Hepatic stellate cell (primary cell): ENCODE data around the gene CAAP1.
"Not testable (repeated sequence)": the region's sequence is repeated elsewhere in the genome, so short reads cannot be mapped to it uniquely, and the experiment has no call there.

ENCODE experiments used
- DNase-seq: peaks from one replicate; pipeline ENCODE4 v3.0.0; 2011; ENCODE audit warnings: low spot score

Gene CAAP1

DNA sequence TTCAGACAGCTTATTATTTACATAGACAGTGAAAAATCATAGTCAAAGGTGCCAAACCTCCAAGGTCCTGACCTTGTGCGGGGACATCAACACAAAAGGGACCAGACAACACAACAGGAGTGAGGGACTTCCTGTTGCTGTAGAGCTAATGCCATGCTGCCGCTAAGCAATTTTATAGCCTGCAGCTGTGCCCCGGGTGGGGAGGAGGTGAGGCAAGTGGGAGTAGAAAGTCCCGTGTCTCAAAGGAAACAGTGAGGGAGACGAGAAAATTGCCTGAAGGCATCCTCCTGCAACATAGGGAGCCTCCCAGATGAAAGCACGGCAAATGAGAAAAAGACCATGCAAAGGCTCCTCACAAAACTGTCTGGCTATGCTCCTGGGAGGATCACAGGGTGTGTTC, 58.8 kb downstream of the CAAP1 start:
- DNase-seq, result no peak

DNA sequence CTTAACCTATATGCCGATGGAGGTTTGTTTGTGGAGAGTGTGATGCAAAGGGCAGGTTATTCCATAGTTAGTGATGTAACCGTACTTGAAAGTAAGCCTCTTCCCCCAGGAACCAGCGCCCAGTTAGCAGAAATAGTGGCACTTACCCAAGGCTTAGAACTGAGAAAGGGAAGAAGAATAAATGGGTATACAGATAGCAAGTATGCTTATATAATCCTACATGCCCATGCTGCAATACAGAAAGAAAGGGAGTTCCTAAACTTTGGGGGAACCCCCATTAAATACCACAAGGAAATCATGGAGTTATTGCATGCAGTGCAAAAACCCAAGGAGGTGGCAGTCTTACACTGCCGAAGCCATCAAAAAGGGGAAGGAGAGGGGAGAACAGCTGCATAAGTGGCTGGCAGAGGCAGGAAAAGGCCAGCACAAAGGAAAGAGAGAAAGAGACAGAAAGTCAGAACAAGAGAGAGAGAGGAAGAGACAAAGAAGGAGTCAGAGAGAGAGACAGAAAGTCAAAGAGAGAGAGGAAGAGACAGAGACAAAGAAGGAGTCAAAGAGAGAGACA, 64.1 kb downstream of the CAAP1 start:
- not testable (repeated sequence) for DNase-seq

DNA sequence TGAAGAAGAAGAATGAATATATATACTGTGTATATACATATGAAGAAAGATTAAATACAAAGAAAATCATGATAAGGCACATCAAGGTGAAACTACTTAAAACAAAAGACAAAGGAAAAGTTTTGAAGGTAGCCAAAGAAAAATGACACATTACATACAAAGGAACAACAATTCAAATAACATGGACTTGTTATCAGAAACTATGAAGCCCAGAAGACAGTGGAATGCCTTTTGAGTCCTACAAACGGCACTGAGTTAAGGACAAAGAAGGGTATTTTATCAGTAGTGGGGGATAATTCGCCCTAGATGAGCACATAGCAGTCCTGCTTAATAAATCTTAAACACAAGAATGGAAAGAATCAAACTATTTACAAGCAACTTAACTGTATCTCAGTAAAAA, 77.8 kb downstream of the CAAP1 start:
- no peak for DNase-seq

- DNase-seq, result no peak
Observed at GRCh38 chr9:26813247-26813646, 79.4 kb downstream of the CAAP1 start.

DNA sequence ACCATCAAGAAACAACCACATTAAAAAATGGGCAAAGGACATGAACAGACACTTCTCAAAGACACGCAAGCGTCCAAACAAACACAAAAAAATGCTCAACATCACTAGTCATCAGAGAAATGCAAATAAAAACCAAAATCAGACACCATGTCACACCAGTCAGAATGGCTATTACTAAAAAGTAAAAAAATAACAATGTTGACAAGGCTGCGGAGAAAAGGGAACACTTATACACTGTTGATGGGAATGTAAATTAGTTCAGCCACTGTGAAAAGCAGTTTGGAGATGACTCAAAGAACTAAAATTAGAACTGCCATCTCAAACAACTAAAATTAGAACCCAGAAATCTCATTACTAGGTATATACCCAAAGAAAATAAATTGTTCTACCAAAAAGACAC, 80.4 kb downstream of the CAAP1 start:
- no peak for DNase-seq

DNA sequence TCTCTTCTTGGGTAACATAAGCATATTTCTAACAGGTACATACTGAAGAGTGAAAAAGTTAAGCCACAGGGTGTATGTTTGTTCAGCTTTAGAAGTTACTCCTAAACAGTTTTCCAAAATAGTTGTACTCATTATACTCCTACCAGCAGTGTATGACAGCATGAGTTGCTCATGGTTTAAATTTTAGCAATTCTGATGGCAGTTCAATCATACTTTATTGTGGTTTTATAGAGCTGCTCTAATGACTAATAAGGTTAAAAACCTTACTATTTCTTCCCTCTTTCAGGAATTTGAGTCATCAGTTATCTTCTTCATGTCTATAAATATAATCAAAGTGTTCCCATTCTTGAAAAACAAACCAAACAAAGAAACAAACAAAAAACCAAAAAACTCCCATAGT, 81.5 kb downstream of the CAAP1 start:
- DNase-seq, result no peak

DNA sequence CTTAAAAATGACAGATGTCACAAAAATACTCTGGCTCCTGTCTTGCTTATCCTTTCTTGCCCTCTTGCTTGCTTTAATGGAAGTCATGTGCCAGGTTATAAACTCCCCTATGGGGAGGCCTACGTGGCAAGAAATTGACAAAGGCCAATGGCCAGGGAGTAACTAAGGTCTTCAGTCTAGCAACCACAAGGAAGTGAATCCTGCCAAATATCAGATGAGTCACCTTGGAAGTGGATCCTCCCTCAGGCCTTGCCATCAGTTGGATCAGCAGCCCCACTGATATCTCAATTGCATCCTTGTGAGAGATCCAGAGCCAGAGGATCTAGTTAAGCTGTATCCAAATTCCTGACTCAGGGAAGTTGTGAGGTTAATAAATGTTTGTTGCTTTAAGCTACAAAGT, 82.8 kb downstream of the CAAP1 start:
- no peak for DNase-seq

GRCh38 chr9:26807161-26807560, 85.4 kb downstream of the CAAP1 start:
- no peak for DNase-seq

DNA sequence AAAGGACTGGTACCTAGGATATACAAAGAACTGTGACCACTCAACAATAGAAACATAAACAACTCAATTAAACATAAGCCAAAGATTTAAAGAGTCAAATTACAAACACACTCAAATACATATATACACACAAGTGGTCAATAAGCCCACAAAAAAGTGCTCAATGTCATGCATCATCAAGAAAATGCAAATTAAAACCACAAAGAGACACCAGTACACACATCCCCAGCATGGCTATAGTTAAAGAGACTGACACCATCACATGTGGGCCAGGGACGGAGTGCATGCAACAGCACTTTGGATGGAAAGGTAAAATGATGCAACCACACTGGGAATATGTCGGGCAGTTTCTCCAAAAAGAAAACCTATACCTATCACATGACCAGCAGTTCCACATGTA, 89.7 kb downstream of the CAAP1 start:
- no peak for DNase-seq

GRCh38 chr9:26801772-26802171, 90.8 kb downstream of the CAAP1 start:
- DNase-seq, result no peak

GRCh38 chr9:26800322-26800721, 92.3 kb downstream of the CAAP1 start:
- DNase-seq, result no peak

- no peak for DNase-seq
Observed at GRCh38 chr9:26791274-26791673, 101.3 kb downstream of the CAAP1 start.
